CD4-positive, alpha-beta T cell treated with Interleukin-17A for 1 hour (primary cell): ENCODE results near the gene JMJD1C.
"Not testable (repeated sequence)": the region's sequence is repeated elsewhere in the genome, so short reads cannot be mapped to it uniquely, and the experiment has no call there.

Experiments used
- DNase-seq: peaks from one replicate; pipeline ENCODE4 v3.0.0-alpha.2; 2020

JMJD1C gene

GRCh38 chr10:63465293-63466143 lies at the start of gene JMJD1C:
Gene JMJD1C, minus strand, starts transcription at chr10:63465977. Its CDS starts 315 bp downstream, at chr10:63465662.
- DNase-seq = peak; percentile 65

- DNase-seq = peak; percentile 24
These were observed 49.4 kb upstream of the JMJD1C start for GRCh38 chr10:63515002-63515763.

- no peak for DNase-seq
These were observed 40.8 kb upstream of the JMJD1C start for GRCh38 chr10:63506554-63506953.

GRCh38 chr10:63505562-63505961 lies 39.8 kb upstream of the JMJD1C start:
- no peak for DNase-seq

GRCh38 chr10:63504145-63504881 lies 38.5 kb upstream of the JMJD1C start:
- no peak for DNase-seq

GRCh38 chr10:63503395-63503794 lies 37.6 kb upstream of the JMJD1C start:
- no peak for DNase-seq

GRCh38 chr10:63502832-63503231 lies 37.1 kb upstream of the JMJD1C start:
- no peak for DNase-seq

- no peak for DNase-seq
These were observed 36.2 kb upstream of the JMJD1C start for GRCh38 chr10:63501954-63502353.

- not testable (repeated sequence) for DNase-seq
These were observed 34.8 kb upstream of the JMJD1C start for GRCh38 chr10:63500551-63500950.

- no peak for DNase-seq
These were observed 32.9 kb upstream of the JMJD1C start for GRCh38 chr10:63498665-63499064.

- DNase-seq = no peak
These were observed 31.5 kb upstream of the JMJD1C start for GRCh38 chr10:63497321-63497720.

GRCh38 chr10:63496561-63496960 lies 30.8 kb upstream of the JMJD1C start:
- no peak for DNase-seq

- no peak for DNase-seq
These were observed 29.2 kb upstream of the JMJD1C start for GRCh38 chr10:63494951-63495350.

- no peak for DNase-seq
These were observed 27.2 kb upstream of the JMJD1C start for GRCh38 chr10:63493004-63493403.

- DNase-seq = not testable (repeated sequence)
These were observed 26.5 kb upstream of the JMJD1C start for GRCh38 chr10:63492317-63492690.

- DNase-seq = no peak
These were observed 26.0 kb upstream of the JMJD1C start for GRCh38 chr10:63491588-63492316.

GRCh38 chr10:63489838-63490237 lies 24.1 kb upstream of the JMJD1C start:
- no peak for DNase-seq

GRCh38 chr10:63487990-63488389 lies 22.2 kb upstream of the JMJD1C start:
- no peak for DNase-seq

- no peak for DNase-seq
These were observed 18.2 kb upstream of the JMJD1C start for GRCh38 chr10:63483983-63484382.

GRCh38 chr10:63481815-63482421 lies 16.1 kb upstream of the JMJD1C start:
- no peak for DNase-seq

GRCh38 chr10:63480237-63480636 lies 14.5 kb upstream of the JMJD1C start:
- no peak for DNase-seq

GRCh38 chr10:63478564-63478963 lies 12.8 kb upstream of the JMJD1C start:
- no peak for DNase-seq
